HCT116 (cell line): Measurements from ENCODE around the gene NCF2. TPM values are rescaled to one million over a fixed set of nuclear protein-coding genes. Genes with fewer than 3 reads are reported as not detected.

Experiments used
- ATAC-seq: fragments of 200-7000 bp; cut with Tn5 transposase; 2 replicates; pipeline ENCODE4 v1.9.1; 2020; ENCODE audit warnings: mild to moderate bottlenecking, moderate library complexity
- BruUV-seq: library from RNA; stranded (reverse); fragments of 400-500 nt; replicated peaks from 2 replicates; lab custom pipeline; 2021; lab: Mats Ljungman, UMichigan
- CTCF ChIA-PET: fragments of 300-600 bp; sonication (Branson Sonifier 250); formaldehyde crosslinking; loops from one replicate; lab custom pipeline; 2021; ENCODE audit warnings: antibody characterized with exemption; lab: Charles Lee
- POLR2A ChIA-PET: fragments of 300-600, 350-600 bp; sonication (Branson Sonifier 250); formaldehyde crosslinking; loops from one replicate; lab custom pipeline; 2021; ENCODE audit warnings: antibody characterized with exemption; lab: Charles Lee
- RAD21 ChIA-PET, 2 experiments: fragments of 300-600 bp; sonication (Branson Sonifier 250); formaldehyde crosslinking; loops; one replicate each; lab custom pipeline; 2023; ENCODE audit warnings: low total read pairs in 2 of 2; ENCODE audit not compliant: uncharacterized antibody in 2 of 2, unreplicated experiment in 2 of 2, low non-redundant PET in 1 of 2; lab: Charles Lee
- DNase-seq: peaks from one replicate; pipeline ENCODE4 v3.0.0-alpha.2; 2010; ENCODE audit warnings: low read depth, low spot score
- H2AFZ ChIP-seq: fragments of 200-600 bp; shearing (Covaris generic), sonication (generic); 2 replicates; pipeline ENCODE4 v1.6.1; 2017; ENCODE audit warnings: low read depth, mixed run types, mixed read lengths, antibody characterized with exemption, low read length; ENCODE audit not compliant: poor library complexity, severe bottlenecking
- H3K27ac ChIP-seq: 2 replicates; pipeline ENCODE4 v1.5.1; 2012; ENCODE audit warnings: low read depth, low read length
- H3K27me3 ChIP-seq: fragments of 200-600 bp; sonication (generic); 2 replicates; pipeline ENCODE4 v1.6.1; 2016; ENCODE audit warnings: mixed run types, low read length, mixed read lengths; ENCODE audit not compliant: insufficient read depth
- H3K36me3 ChIP-seq, 2 experiments: fragments of 200-500 bp in 1 of 2; fragments of 200-600 bp in 1 of 2; sonication (Bioruptor generic) in 1 of 2; sonication (generic) in 1 of 2; 2 replicates each; pipeline versions ENCODE4 v1.5.1 to v1.6.1; 2014 to 2016; ENCODE audit warnings: low read length in 2 of 2, inconsistent platforms in 1 of 2, mixed read lengths in 1 of 2, mixed run types in 1 of 2; ENCODE audit not compliant: insufficient read depth in 2 of 2, control insufficient read depth in 1 of 2
- H3K4me1 ChIP-seq, 2 experiments: fragments of 200-600 bp in 1 of 2; sonication (generic) in 1 of 2; 2 replicates each; pipeline versions ENCODE4 v1.5.1 to v1.6.1; 2012 to 2017; ENCODE audit warnings: low read length in 2 of 2, inconsistent platforms in 1 of 2, mild to moderate bottlenecking in 1 of 2, mixed read lengths in 1 of 2, mixed run types in 1 of 2, moderate library complexity in 1 of 2; ENCODE audit not compliant: insufficient read depth in 2 of 2, control insufficient read depth in 1 of 2
- H3K4me2 ChIP-seq: fragments of 200-600 bp; sonication (generic); 2 replicates; pipeline ENCODE4 v1.6.1; 2017; ENCODE audit warnings: mixed run types, low read length, mixed read lengths
- H3K4me3 ChIP-seq, 2 experiments: fragments of 200-600 bp in 1 of 2; sonication (generic) in 1 of 2; replicated peaks in 1 of 2; 2 replicates each; pipeline ENCODE4 v1.5.1; 2011 to 2016; ENCODE audit warnings: low read length in 2 of 2, control low read depth in 1 of 2, low read depth in 1 of 2, mild to moderate bottlenecking in 1 of 2, mixed read lengths in 1 of 2, mixed run types in 1 of 2
- H3K79me2 ChIP-seq: fragments of 200-600 bp; sonication (generic); 2 replicates; pipeline ENCODE4 v1.6.1; 2017; ENCODE audit warnings: mild to moderate bottlenecking, mixed run types, low read length, moderate library complexity, mixed read lengths; ENCODE audit not compliant: insufficient read depth
- H3K9ac ChIP-seq: fragments of 200-600 bp; sonication (generic); 2 replicates; pipeline ENCODE4 v1.6.1; 2016; ENCODE audit warnings: low read length, mixed read lengths
- H3K9me2 ChIP-seq: fragments of 200-600 bp; sonication (generic), shearing (Covaris generic); 2 replicates; pipeline ENCODE4 v1.6.1; 2017; ENCODE audit warnings: mixed run types, mild to moderate bottlenecking, moderate library complexity; ENCODE audit not compliant: insufficient read depth
- H3K9me3 ChIP-seq, 2 experiments: fragments of 200-500 bp in 1 of 2; fragments of 200-600 bp in 1 of 2; sonication (Bioruptor generic) in 1 of 2; sonication (generic) in 1 of 2; 2 replicates each; pipeline ENCODE4 v1.6.1; 2014 to 2017; ENCODE audit warnings: low read length in 2 of 2, mixed read lengths in 2 of 2, inconsistent platforms in 1 of 2, low read depth in 1 of 2, mild to moderate bottlenecking in 1 of 2, mixed run types in 1 of 2, moderate library complexity in 1 of 2; ENCODE audit not compliant: control insufficient read depth in 1 of 2, insufficient read depth in 1 of 2
- H4K20me1 ChIP-seq: fragments of 200-600 bp; sonication (generic), shearing (Covaris generic); 2 replicates; pipeline ENCODE4 v1.6.1; 2017; ENCODE audit warnings: mixed run types, mild to moderate bottlenecking, moderate library complexity; ENCODE audit not compliant: insufficient read depth
- ATF3 ChIP-seq: IDR thresholded peaks from 2 replicates; pipeline ENCODE4 v1.6.1; 2012
- CEBPB ChIP-seq: IDR thresholded peaks from 2 replicates; pipeline ENCODE4 v1.6.1; 2012; ENCODE audit warnings: low read depth
- CTCF ChIP-seq, 3 experiments: fragments of 200-600 bp in 1 of 3; sonication (generic) in 1 of 3; IDR thresholded peaks in 2 of 3; conservative IDR thresholded peaks in 1 of 3; 2 replicates each; pipeline ENCODE4 v1.5.1; 2012 to 2017; ENCODE audit warnings: low read depth in 2 of 3, low read length in 2 of 3, antibody characterized with exemption in 1 of 3, borderline replicate concordance in 1 of 3, control low read depth in 1 of 3, mild to moderate bottlenecking in 1 of 3, mixed read lengths in 1 of 3, mixed run types in 1 of 3, moderate library complexity in 1 of 3; ENCODE audit not compliant: insufficient read depth in 1 of 3
- EGR1 ChIP-seq: IDR thresholded peaks from 2 replicates; pipeline ENCODE4 v1.6.1; 2012; ENCODE audit warnings: low read depth
- ELF1 ChIP-seq: IDR thresholded peaks from 2 replicates; pipeline ENCODE4 v1.6.1; 2012; ENCODE audit warnings: low read depth, borderline replicate concordance
- EZH2 ChIP-seq: fragments of 200-600 bp; sonication (generic); IDR thresholded peaks from 2 replicates; pipeline ENCODE4 v1.6.1; 2017; ENCODE audit warnings: antibody characterized with exemption, mixed run types
- EZH2phosphoT487 ChIP-seq: fragments of 200-600 bp; IDR thresholded peaks from 2 replicates; pipeline ENCODE4 v1.6.1; 2018; ENCODE audit warnings: antibody characterized with exemption, borderline replicate concordance
- FOSL1 ChIP-seq: IDR thresholded peaks from 2 replicates; pipeline ENCODE4 v1.6.1; 2012; ENCODE audit warnings: low read depth
- JUND ChIP-seq: IDR thresholded peaks from 2 replicates; pipeline ENCODE4 v1.6.1; 2012
- MAX ChIP-seq: IDR thresholded peaks from 2 replicates; pipeline ENCODE4 v1.6.1; 2012
- POLR2A ChIP-seq: IDR thresholded peaks from 2 replicates; pipeline ENCODE4 v1.7.0; 2011; ENCODE audit warnings: borderline replicate concordance; ENCODE audit not compliant: insufficient read depth, insufficient read length; ENCODE audit errors: extremely low read depth
- RAD21 ChIP-seq: IDR thresholded peaks from 2 replicates; pipeline ENCODE4 v1.6.1; 2012; ENCODE audit warnings: low read depth, mild to moderate bottlenecking
- SIN3A ChIP-seq: IDR thresholded peaks from 2 replicates; pipeline ENCODE4 v1.6.1; 2012; ENCODE audit warnings: low read depth
- TCF7L2 ChIP-seq: IDR thresholded peaks from 2 replicates; pipeline ENCODE4 v1.7.0; 2011; ENCODE audit warnings: borderline replicate concordance, inconsistent platforms; ENCODE audit not compliant: insufficient read depth, insufficient read length; ENCODE audit errors: extremely low read depth
- ZBTB33 ChIP-seq: IDR thresholded peaks from 2 replicates; pipeline ENCODE4 v1.6.1; 2011; ENCODE audit warnings: mild to moderate bottlenecking, low read length, moderate library complexity; ENCODE audit not compliant: insufficient replicate concordance; ENCODE audit errors: extremely low read depth
- ZFX ChIP-seq: fragments of 450-650 bp; IDR thresholded peaks from 2 replicates; pipeline ENCODE4 v1.6.1; 2017
- intact Hi-C: fragments of 100-400 bp; cut with micrococcal nuclease; formaldehyde crosslinking; loops from 2 replicates; pipeline ENCODE4 v1.10.0; 2022
- total RNA-seq: library from RNA; stranded (reverse); gene quantifications from one replicate; pipeline ENCODE4 v1.2.1, GENCODE V29; 2021; ENCODE audit not compliant: unreplicated experiment

The NCF2 gene
- total RNA-seq, 1 experiment from 2014 or later, result 0.25 TPM

GRCh38 chr1:183592733-183593132 lies 2.5 kb upstream of the NCF2 start:
- Histone ChIP-seq H2AFZ (no peak overlapping the region), H3K27ac (no peak overlapping the region), H3K79me2 (no peaks in the 10 kb centered on the region), H3K9ac (no peak overlapping the region), H4K20me1 (no peaks in the 10 kb centered on the region), H3K36me3 (no peaks in the 10 kb centered on the region), H3K4me3 (no peak overlapping the region), H3K27me3 (no peaks in the 10 kb centered on the region), H3K4me1 (peaks cover 0 to 7% of the 10 kb centered on the region in 2 experiments; a peak in 1 of 4 replicates), H3K9me2 (no peaks in the 10 kb centered on the region), H3K9me3 (no peaks in the 10 kb centered on the region), H3K4me2 (no peak overlapping the region)
- ATAC-seq (no peak), DNase-seq (no peak)
- ChIA-PET RAD21 (no interaction called here), POLR2A (no interaction called here), CTCF (no interaction called here)
- TF ChIP-seq MAX (no peak), ZFX (no peak), POLR2A (no peak), EZH2phosphoT487 (no peak), ELF1 (no peak), RAD21 (no peak), CEBPB (no peak), SIN3A (no peak)
- BruUV-seq, result no TSS peak
- intact Hi-C loops, result no loop called here

- no TSS peak for BruUV-seq
- CTCF ChIA-PET, result interaction anchor here (1.1 kb wide), 1 partner anchor 12 kb away, joined by 3 read pairs; no protein-coding TSS in a partner anchor
- RAD21 ChIA-PET, result no interaction called here
- Histone ChIP-seq H2AFZ (no peak overlapping the region), H3K9me2 (no peaks in the 10 kb centered on the region), H3K4me3 (no peak overlapping the region), H3K9ac (no peak overlapping the region), H3K4me2 (no peak overlapping the region), H3K4me1 (peaks cover 0 to 14% of the 10 kb centered on the region in 2 experiments; a peak in 1 of 4 replicates), H3K36me3 (no peaks in the 10 kb centered on the region), H3K27ac (no peak overlapping the region), H4K20me1 (no peaks in the 10 kb centered on the region), H3K27me3 (no peaks in the 10 kb centered on the region), H3K9me3 (no peaks in the 10 kb centered on the region), H3K79me2 (no peaks in the 10 kb centered on the region)
- POLR2A ChIA-PET, result no interaction called here
- no peak for DNase-seq
- ATAC-seq, result no peak
- TF ChIP-seq CTCF (IDR thresholded peaks at IDR 0.05 in 2 of 3, conservative IDR thresholded peaks at IDR 0.05 in 1 of 3; ENCODE audit: borderline replicate concordance in 1 of 3, insufficient read depth in 1 of 3, low read depth in 2 of 3, low read length in 2 of 3), result no peak
- TF ChIP-seq EZH2, result no peak
- no peak for TF ChIP-seq EGR1
- TF ChIP-seq ZBTB33, result no peak
- no peak for TF ChIP-seq ATF3
- no peak for TF ChIP-seq JUND
- TF ChIP-seq CEBPB, result no peak
- TF ChIP-seq FOSL1, result no peak
- TF ChIP-seq SIN3A, result no peak
- TF ChIP-seq TCF7L2, result no peak
- TF ChIP-seq MAX, result no peak
- no peak for TF ChIP-seq EZH2phosphoT487
- no peak for TF ChIP-seq ZFX
- no peak for TF ChIP-seq POLR2A
- intact Hi-C loops, result no loop called here
Measured at GRCh38 chr1:183589874-183590243, 400 bp downstream of the NCF2 start.
